ENCODE data around the gene USP49. TPM values are rescaled to one million over a fixed set of nuclear protein-coding genes. Genes with fewer than 3 reads are reported as not detected.

USP49 gene
- total and polyA plus RNA-seq, 2 of the 13 experiments (the other 11 are each of a cell fraction or from before 2014, with no cell fraction given) = 2.9 to 4.3 TPM

- TF ChIP-seq ZNF318 (CRISPR knock-in tag; IDR thresholded peaks at IDR 0.05) (no peak), ZNF17 (CRISPR knock-in tag; IDR thresholded peaks at IDR 0.05) (no peak), GMEB1 (CRISPR knock-in tag; IDR thresholded peaks at IDR 0.05; ENCODE audit: borderline replicate concordance) (peak; percentile 83), ZNF766 (CRISPR knock-in tag; IDR thresholded peaks at IDR 0.05; ENCODE audit: borderline replicate concordance) (no peak), ZSCAN29 (CRISPR knock-in tag; conservative IDR thresholded peaks at IDR 0.05) (no peak), PAXIP1 (CRISPR knock-in tag; conservative IDR thresholded peaks at IDR 0.05) (no peak), ZNF430 (CRISPR knock-in tag; IDR thresholded peaks at IDR 0.05) (no peak; the same call in 1 of the 2 replicates), ZBTB39 (CRISPR knock-in tag; IDR thresholded peaks at IDR 0.05) (no peak), NCOR1 (IDR thresholded peaks at IDR 0.05; ENCODE audit: borderline replicate concordance, low read length) (peak; percentile 44; the same call in 1 of the 2 replicates)
Measured at GRCh38 chr6:41895300-41896233, at the start of gene USP49 (continued).
